Kidney epithelial cell (primary cell): ENCODE data around the gene ACSM2B. TPM values are rescaled to one million over a fixed set of nuclear protein-coding genes. Genes with fewer than 3 reads are reported as not detected.
"Not testable (repeated sequence)": the region's sequence is repeated elsewhere in the genome, so short reads cannot be mapped to it uniquely, and the experiment has no call there.

Source experiments
- DNase-seq: peaks from one replicate; pipeline ENCODE4 v3.0.0-alpha.2; 2010; ENCODE audit warnings: low read depth
- H3K27me3 ChIP-seq: 2 replicates; pipeline ENCODE4 v1.6.0; 2011; ENCODE audit warnings: low read length; ENCODE audit not compliant: control insufficient read depth, insufficient read depth
- H3K36me3 ChIP-seq: 2 replicates; pipeline ENCODE4 v1.5.1; 2011; ENCODE audit warnings: low read length; ENCODE audit not compliant: control insufficient read depth, insufficient read depth
- H3K4me3 ChIP-seq: 2 replicates; pipeline ENCODE4 v1.5.1; 2011; ENCODE audit warnings: low read depth, mild to moderate bottlenecking, control low read depth, low read length
- CTCF ChIP-seq: IDR thresholded peaks from 2 replicates; pipeline ENCODE4 v1.5.1; 2011; ENCODE audit warnings: mild to moderate bottlenecking, moderate library complexity, low read length, control low read depth, inconsistent platforms; ENCODE audit not compliant: insufficient read depth, poor library complexity, severe bottlenecking
- total RNA-seq: library from RNA; depleted of rRNA; stranded (reverse); fragments of >200 nt; gene quantifications from 2 replicates; pipeline ENCODE4 v1.2.3, GENCODE V29; 2015

The ACSM2B gene
- total RNA-seq, 1 donor from 2014 or later = not detected

DNA sequence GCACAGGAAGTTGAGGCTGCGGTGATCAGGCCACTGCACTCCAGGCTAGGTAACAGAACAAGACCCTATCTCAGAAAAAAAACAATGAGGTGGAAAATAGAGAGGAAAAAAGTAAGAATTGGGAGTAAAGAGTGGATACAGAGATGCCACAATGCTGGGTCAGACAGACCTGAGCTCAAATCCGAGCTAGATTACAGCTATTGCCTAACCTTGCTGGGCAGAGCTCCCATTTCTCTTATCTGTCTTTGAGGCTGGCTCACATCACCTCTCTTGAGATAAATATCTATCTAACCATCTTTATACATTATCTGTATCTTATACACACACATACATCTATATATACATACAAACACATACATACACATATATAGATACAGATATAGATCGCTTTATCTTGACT, 59.0 kb downstream of the ACSM2B start:
- TF ChIP-seq CTCF = no peak
- no peak for DNase-seq
- Histone ChIP-seq H3K27me3 (no peaks in the 10 kb centered on the region), H3K36me3 (no peaks in the 10 kb centered on the region), H3K4me3 (no peak overlapping the region)

DNA sequence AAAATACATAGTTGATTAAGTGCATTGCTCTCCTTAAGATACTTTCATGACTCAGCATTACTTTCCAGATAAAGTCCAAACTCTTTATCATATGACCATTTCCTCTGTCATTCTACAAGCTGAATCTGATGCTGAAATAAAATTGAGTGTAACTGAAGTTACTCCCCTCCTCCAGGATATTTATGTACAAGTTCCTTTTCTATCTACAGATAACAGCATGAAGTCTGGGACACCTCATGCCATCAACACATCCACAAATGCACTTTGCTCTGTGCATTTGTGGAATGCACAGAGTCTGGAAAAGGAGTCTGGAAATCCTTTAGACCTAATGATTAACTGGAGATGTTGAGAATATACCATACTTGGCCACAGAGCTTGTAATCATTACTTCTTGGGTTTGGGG, 60.5 kb downstream of the ACSM2B start:
- no peaks in the 10 kb centered on the region for H3K36me3 ChIP-seq
- no peak for DNase-seq
- H3K27me3 ChIP-seq = no peaks in the 10 kb centered on the region
- no peak overlapping the region for H3K4me3 ChIP-seq
- no peak for TF ChIP-seq CTCF

- DNase-seq = no peak
- no peak for TF ChIP-seq CTCF
- Histone ChIP-seq H3K36me3 (no peaks in the 10 kb centered on the region), H3K4me3 (no peak overlapping the region), H3K27me3 (no peaks in the 10 kb centered on the region)
Observed at GRCh38 chr16:20510323-20510722, 65.8 kb downstream of the ACSM2B start.

- no peak for DNase-seq
- Histone ChIP-seq H3K4me3 (no peak overlapping the region), H3K27me3 (no peaks in the 10 kb centered on the region), H3K36me3 (no peaks in the 10 kb centered on the region)
- TF ChIP-seq CTCF = no peak
Observed at GRCh38 chr16:20507280-20507679, 68.9 kb downstream of the ACSM2B start.

GRCh38 chr16:20504418-20504817, 71.7 kb downstream of the ACSM2B start:
- Histone ChIP-seq H3K27me3 (no peaks in the 10 kb centered on the region), H3K4me3 (no peak overlapping the region), H3K36me3 (no peaks in the 10 kb centered on the region)
- no peak for DNase-seq
- no peak for TF ChIP-seq CTCF

DNA sequence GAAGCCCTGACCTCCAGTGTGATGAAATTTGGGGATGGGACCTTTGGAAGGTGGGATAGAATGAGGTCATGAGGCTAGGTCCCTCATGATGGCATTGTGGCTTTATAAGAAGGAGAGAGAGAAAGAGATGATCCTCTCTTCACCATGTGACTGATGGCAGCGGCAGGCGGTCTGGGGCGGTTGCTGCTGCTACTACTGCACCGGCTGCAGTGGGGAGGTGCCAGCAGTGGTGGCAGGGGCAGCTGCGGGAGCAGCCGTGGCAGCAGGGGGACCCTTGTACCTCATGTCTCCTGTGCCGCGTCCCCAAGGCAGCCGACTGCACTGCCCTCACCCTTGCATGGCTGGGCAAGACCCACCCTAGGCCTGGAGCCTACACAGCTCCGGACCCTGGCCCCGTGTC, 84.7 kb downstream of the ACSM2B start:
- DNase-seq, H3K36me3 ChIP-seq, H3K27me3 ChIP-seq, H3K4me3 ChIP-seq: not testable (repeated sequence)

GRCh38 chr16:20490994-20491393, 85.2 kb downstream of the ACSM2B start:
- not testable (repeated sequence) for H3K36me3 ChIP-seq, H3K27me3 ChIP-seq, H3K4me3 ChIP-seq, DNase-seq

Other genes with a start within 250 kb of the ACSM2B start
- gene GP2, start 248.9 kb downstream of the ACSM2B start, total RNA-seq = not detected in 2 replicates
- 0.07 TPM in 1 of 2 replicates, not detected in the other for gene UMOD, start 223.7 kb downstream of the ACSM2B start, total RNA-seq
- gene PDILT, start 171.6 kb downstream of the ACSM2B start, total RNA-seq = not detected in 2 replicates
- not detected in 2 replicates for gene ACSM5, start 166.8 kb downstream of the ACSM2B start, total RNA-seq
- gene ACSM2A, start 124.8 kb downstream of the ACSM2B start, total RNA-seq = not detected in 2 replicates
- gene ACSM1, start 121.3 kb upstream of the ACSM2B start, total RNA-seq = 1.2 and 1.6 TPM in 2 replicates
- 70.8 and 92.0 TPM in 2 replicates for gene THUMPD1, start 165.5 kb upstream of the ACSM2B start, total RNA-seq
- gene ACSM3, start 187.6 kb upstream of the ACSM2B start, total RNA-seq = 5.9 and 14.4 TPM in 2 replicates
- gene ERI2, start 230.1 kb upstream of the ACSM2B start, total RNA-seq = 15.3 and 20.5 TPM in 2 replicates
- gene REXO5, start 230.2 kb upstream of the ACSM2B start, total RNA-seq = 0.82 and 2.7 TPM in 2 replicates